Measurements from ENCODE around the gene DLGAP5. TPM values are rescaled to one million over a fixed set of nuclear protein-coding genes. Genes with fewer than 3 reads are reported as not detected.
A peak's percentile ranks its signal among the peaks of the same experiment; 100 is the strongest.

Gene DLGAP5
- total and polyA plus RNA-seq, 2 donors (not counting 1 experiment from before 2014, with no cell fraction given) = 8.1 to 10.5 TPM

DNA sequence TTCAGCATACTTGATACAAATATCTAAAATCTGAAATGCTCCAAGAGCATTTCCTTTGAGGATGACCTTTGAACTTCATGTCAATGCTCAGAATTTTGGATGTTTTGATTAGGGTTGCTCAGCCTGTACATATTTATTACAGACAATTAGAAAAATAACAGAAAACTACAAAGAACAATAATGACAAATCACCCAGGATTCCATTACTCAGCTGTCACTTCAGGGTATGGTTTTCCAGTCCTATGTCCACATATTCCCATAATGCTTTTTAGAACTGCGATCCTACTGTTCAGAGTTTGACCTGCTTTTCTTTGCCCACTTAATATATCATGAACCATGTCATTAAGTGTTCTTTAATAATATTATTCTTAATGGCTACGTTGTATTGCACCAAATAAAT is 11.4 kb downstream of the DLGAP5 start:
- Histone ChIP-seq H3K27me3 (ENCODE audit: control insufficient read depth, insufficient read depth, low read length) (no peaks in the 10 kb centered on the region), H3K9me3 (ENCODE audit: control insufficient read depth, insufficient read depth, low read depth, low read length) (no peaks in the 10 kb centered on the region), H3K36me3 (ENCODE audit: control insufficient read depth, insufficient read depth, low read length) (peaks cover 3% of the 10 kb centered on the region), H3K9ac (ENCODE audit: insufficient read depth, low read length) (no peak overlapping the region), H3K4me3 (replicated peaks in 1 of 4; ENCODE audit: control extremely low read depth in 1 of 4, insufficient read depth in 1 of 4, low read depth in 3 of 4, low read length in 4 of 4) (no peak overlapping the region), H3K4me2 (ENCODE audit: extremely low read depth, insufficient read depth, low read length) (no peak overlapping the region), H3K4me1 (ENCODE audit: control insufficient read depth, extremely low read depth, insufficient read depth, low read length) (no peaks in the 10 kb centered on the region), H2AFZ (ENCODE audit: low read length) (no peak overlapping the region), H3K79me2 (ENCODE audit: control insufficient read depth, insufficient read depth, low read length) (peaks cover 4% of the 10 kb centered on the region), H4K20me1 (ENCODE audit: control insufficient read depth, extremely low read depth, insufficient read depth, low read length) (no peaks in the 10 kb centered on the region), H3K27ac (ENCODE audit: insufficient read depth, low read length) (no peak overlapping the region)
- DNase-seq (ENCODE audit: low read depth in 2 of 2) = no peak
- no peak for TF ChIP-seq EZH2 (IDR thresholded peaks at IDR 0.05; ENCODE audit: low read length, missing control alignments)
- TF ChIP-seq, protein P1, sequence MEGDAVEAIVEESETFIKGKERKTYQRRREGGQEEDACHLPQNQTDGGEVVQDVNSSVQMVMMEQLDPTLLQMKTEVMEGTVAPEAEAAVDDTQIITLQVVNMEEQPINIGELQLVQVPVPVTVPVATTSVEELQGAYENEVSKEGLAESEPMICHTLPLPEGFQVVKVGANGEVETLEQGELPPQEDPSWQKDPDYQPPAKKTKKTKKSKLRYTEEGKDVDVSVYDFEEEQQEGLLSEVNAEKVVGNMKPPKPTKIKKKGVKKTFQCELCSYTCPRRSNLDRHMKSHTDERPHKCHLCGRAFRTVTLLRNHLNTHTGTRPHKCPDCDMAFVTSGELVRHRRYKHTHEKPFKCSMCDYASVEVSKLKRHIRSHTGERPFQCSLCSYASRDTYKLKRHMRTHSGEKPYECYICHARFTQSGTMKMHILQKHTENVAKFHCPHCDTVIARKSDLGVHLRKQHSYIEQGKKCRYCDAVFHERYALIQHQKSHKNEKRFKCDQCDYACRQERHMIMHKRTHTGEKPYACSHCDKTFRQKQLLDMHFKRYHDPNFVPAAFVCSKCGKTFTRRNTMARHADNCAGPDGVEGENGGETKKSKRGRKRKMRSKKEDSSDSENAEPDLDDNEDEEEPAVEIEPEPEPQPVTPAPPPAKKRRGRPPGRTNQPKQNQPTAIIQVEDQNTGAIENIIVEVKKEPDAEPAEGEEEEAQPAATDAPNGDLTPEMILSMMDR (conservative IDR thresholded peaks at IDR 0.05 in 1 of 2, IDR thresholded peaks at IDR 0.05 in 1 of 2; ENCODE audit: low read depth in 1 of 2, low read length in 2 of 2) = no peak

DNA sequence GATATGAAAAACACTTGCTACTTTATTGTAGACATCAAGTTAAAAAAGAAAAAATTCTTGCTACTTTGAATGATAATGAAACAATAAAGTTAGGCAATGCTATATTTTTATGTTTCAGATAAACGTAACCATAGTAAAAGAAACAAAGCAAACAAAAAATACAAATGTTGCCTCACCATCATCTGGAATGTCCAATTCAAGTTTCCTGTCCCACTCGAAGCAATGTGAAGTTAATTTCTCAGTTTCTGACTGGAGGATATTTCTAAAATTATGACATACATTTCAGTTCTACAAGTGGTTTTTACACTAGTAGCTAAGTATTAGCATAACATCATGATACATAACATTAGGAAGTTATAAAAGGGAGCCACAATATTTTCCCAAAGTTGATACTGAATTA is 20.9 kb downstream of the DLGAP5 start:
- no peak overlapping the region for H2AFZ ChIP-seq (ENCODE audit: low read length)

DNA sequence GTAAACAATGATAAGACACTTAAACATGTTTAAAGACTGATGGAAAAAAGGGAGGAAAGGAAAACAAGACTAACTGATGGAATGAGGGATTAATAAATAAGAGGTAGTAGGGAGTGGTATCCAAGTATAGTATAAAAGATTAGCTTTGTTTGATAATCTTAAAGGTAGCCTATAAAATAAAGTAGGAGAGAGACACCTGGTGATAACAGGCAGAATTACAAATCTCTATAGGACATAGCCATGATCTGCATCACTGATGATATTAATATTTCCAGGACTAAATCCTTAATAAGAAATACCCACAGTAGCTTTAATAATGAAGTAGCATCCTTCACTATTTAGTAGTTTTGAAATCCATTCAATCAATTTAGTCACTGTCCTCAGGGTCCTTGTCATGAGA is 30.4 kb downstream of the DLGAP5 start:
- no peaks in the 10 kb centered on the region for H4K20me1 ChIP-seq (ENCODE audit: control insufficient read depth, extremely low read depth, insufficient read depth, low read length)
- H3K27ac ChIP-seq (ENCODE audit: insufficient read depth, low read length) = no peak overlapping the region
- no peak overlapping the region for H3K4me3 ChIP-seq (replicated peaks in 1 of 4; ENCODE audit: control extremely low read depth in 1 of 4, insufficient read depth in 1 of 4, low read depth in 3 of 4, low read length in 4 of 4)
- no peak overlapping the region for H2AFZ ChIP-seq (ENCODE audit: low read length)
- no peak overlapping the region for H3K9ac ChIP-seq (ENCODE audit: insufficient read depth, low read length)
- H3K4me1 ChIP-seq (ENCODE audit: control insufficient read depth, extremely low read depth, insufficient read depth, low read length) = no peaks in the 10 kb centered on the region
- peaks cover 3% of the 10 kb centered on the region for H3K36me3 ChIP-seq (ENCODE audit: control insufficient read depth, insufficient read depth, low read length)
- no peaks in the 10 kb centered on the region for H3K9me3 ChIP-seq (ENCODE audit: control insufficient read depth, insufficient read depth, low read depth, low read length)
- no peak overlapping the region for H3K4me2 ChIP-seq (ENCODE audit: extremely low read depth, insufficient read depth, low read length)
- no peak for TF ChIP-seq EZH2 (IDR thresholded peaks at IDR 0.05; ENCODE audit: low read length, missing control alignments)
- TF ChIP-seq, protein P1 (conservative IDR thresholded peaks at IDR 0.05 in 1 of 2, IDR thresholded peaks at IDR 0.05 in 1 of 2; ENCODE audit: low read depth in 1 of 2, low read length in 2 of 2) = peak; percentile 11 to 60
- DNase-seq (ENCODE audit: low read depth in 2 of 2) = peak; percentile 42 to 72
- no peaks in the 10 kb centered on the region for H3K79me2 ChIP-seq (ENCODE audit: control insufficient read depth, insufficient read depth, low read length)
- no peaks in the 10 kb centered on the region for H3K27me3 ChIP-seq (ENCODE audit: control insufficient read depth, insufficient read depth, low read length)

More for the DNA sequence above, 20.9 kb downstream of the DLGAP5 start:
- TF ChIP-seq, protein P1 (conservative IDR thresholded peaks at IDR 0.05 in 1 of 2, IDR thresholded peaks at IDR 0.05 in 1 of 2; ENCODE audit: low read depth in 1 of 2, low read length in 2 of 2) = no peak
- no peak for TF ChIP-seq EZH2 (IDR thresholded peaks at IDR 0.05; ENCODE audit: low read length, missing control alignments)
- H3K9ac ChIP-seq (ENCODE audit: insufficient read depth, low read length) = no peak overlapping the region
- no peak overlapping the region for H3K4me3 ChIP-seq (replicated peaks in 1 of 4; ENCODE audit: control extremely low read depth in 1 of 4, insufficient read depth in 1 of 4, low read depth in 3 of 4, low read length in 4 of 4)
- H3K9me3 ChIP-seq (ENCODE audit: control insufficient read depth, insufficient read depth, low read depth, low read length) = no peaks in the 10 kb centered on the region
- H3K27me3 ChIP-seq (ENCODE audit: control insufficient read depth, insufficient read depth, low read length) = no peaks in the 10 kb centered on the region
- DNase-seq (ENCODE audit: low read depth in 2 of 2) = peak in 1 of 2 donors; percentile 9
- no peaks in the 10 kb centered on the region for H3K36me3 ChIP-seq (ENCODE audit: control insufficient read depth, insufficient read depth, low read length)
- no peak overlapping the region for H3K4me2 ChIP-seq (ENCODE audit: extremely low read depth, insufficient read depth, low read length)
- no peaks in the 10 kb centered on the region for H3K79me2 ChIP-seq (ENCODE audit: control insufficient read depth, insufficient read depth, low read length)
- H4K20me1 ChIP-seq (ENCODE audit: control insufficient read depth, extremely low read depth, insufficient read depth, low read length) = no peaks in the 10 kb centered on the region
- H3K27ac ChIP-seq (ENCODE audit: insufficient read depth, low read length) = no peak overlapping the region
- no peaks in the 10 kb centered on the region for H3K4me1 ChIP-seq (ENCODE audit: control insufficient read depth, extremely low read depth, insufficient read depth, low read length)
